Nephron progenitor cell (in vitro differentiated cells): Measurements from ENCODE around the gene MEIKIN.

Experiments
- DNase-seq: peaks from one replicate; pipeline ENCODE4 v3.0.0; 2021
- H3K27ac Mint-ChIP-seq: 2 replicates; pipeline ENCODE4 v1.8.0; 2021; ENCODE audit warnings: mild to moderate bottlenecking, moderate library complexity, mixed read lengths
- H3K27me3 Mint-ChIP-seq: 2 replicates; pipeline ENCODE4 v1.8.0; 2021; ENCODE audit warnings: mild to moderate bottlenecking, low read depth, mixed read lengths; ENCODE audit not compliant: poor library complexity
- H3K36me3 Mint-ChIP-seq: 2 replicates; pipeline ENCODE4 v1.8.0; 2021; ENCODE audit warnings: low read depth, mixed read lengths
- H3K4me1 Mint-ChIP-seq: 2 replicates; pipeline ENCODE4 v1.8.0; 2021; ENCODE audit warnings: mixed read lengths
- H3K4me3 Mint-ChIP-seq: 2 replicates; pipeline ENCODE4 v1.8.0; 2021; ENCODE audit warnings: mild to moderate bottlenecking, moderate library complexity, mixed read lengths
- H3K9me3 Mint-ChIP-seq: 2 replicates; pipeline ENCODE4 v1.8.0; 2021; ENCODE audit warnings: mild to moderate bottlenecking, moderate library complexity, mixed read lengths
- CTCF ChIP-seq: fragments of 200-600 bp; sonication (generic); IDR thresholded peaks from 2 replicates; pipeline ENCODE4 v1.5.0; 2021; ENCODE audit warnings: antibody characterized with exemption

Gene MEIKIN

GRCh38 chr5:131945551-131946168, at the start of gene MEIKIN:
TSS of gene MEIKIN (minus strand) at chr5:131945663. CDS start at chr5:131945505, 158 bp downstream.
- no peaks in the 10 kb centered on the region for H3K9me3 Mint-ChIP-seq
- H3K27me3 Mint-ChIP-seq: no peaks in the 10 kb centered on the region
- H3K36me3 Mint-ChIP-seq: no peaks in the 10 kb centered on the region
- H3K4me3 Mint-ChIP-seq: no peak within 1 kb of the TSS
- DNase-seq: no peak
- H3K27ac Mint-ChIP-seq: peak within 1 kb of the TSS; percentile 73
- peaks cover 7% of the 10 kb centered on the region for H3K4me1 Mint-ChIP-seq
- no peak for TF ChIP-seq CTCF

GRCh38 chr5:131994533-131995226, 49.2 kb upstream of the MEIKIN start:
- no peak for DNase-seq
- H3K4me3 Mint-ChIP-seq: no peak overlapping the region
- H3K9me3 Mint-ChIP-seq: no peaks in the 10 kb centered on the region
- TF ChIP-seq CTCF: no peak
- no peaks in the 10 kb centered on the region for H3K36me3 Mint-ChIP-seq
- H3K4me1 Mint-ChIP-seq: peaks cover 29% of the 10 kb centered on the region
- no peak overlapping the region for H3K27ac Mint-ChIP-seq
- no peaks in the 10 kb centered on the region for H3K27me3 Mint-ChIP-seq

- no peaks in the 10 kb centered on the region for H3K36me3 Mint-ChIP-seq
- H3K27me3 Mint-ChIP-seq: no peaks in the 10 kb centered on the region
- TF ChIP-seq CTCF: no peak
- peaks cover 23% of the 10 kb centered on the region for H3K4me1 Mint-ChIP-seq
- H3K4me3 Mint-ChIP-seq: no peak overlapping the region
- H3K27ac Mint-ChIP-seq: no peak overlapping the region
- H3K9me3 Mint-ChIP-seq: no peaks in the 10 kb centered on the region
- no peak for DNase-seq
These were observed 48.6 kb upstream of the MEIKIN start for GRCh38 chr5:131994090-131994489.

- no peak overlapping the region for H3K27ac Mint-ChIP-seq
- H3K36me3 Mint-ChIP-seq: no peaks in the 10 kb centered on the region
- DNase-seq: no peak
- no peak for TF ChIP-seq CTCF
- H3K4me1 Mint-ChIP-seq: peaks cover 19% of the 10 kb centered on the region
- no peak overlapping the region for H3K4me3 Mint-ChIP-seq
- no peaks in the 10 kb centered on the region for H3K27me3 Mint-ChIP-seq
- H3K9me3 Mint-ChIP-seq: no peaks in the 10 kb centered on the region
These were observed 48.2 kb upstream of the MEIKIN start for GRCh38 chr5:131993676-131994075.

GRCh38 chr5:131992370-131992769, 46.9 kb upstream of the MEIKIN start:
- H3K27me3 Mint-ChIP-seq: no peaks in the 10 kb centered on the region
- DNase-seq: no peak
- TF ChIP-seq CTCF: no peak
- no peaks in the 10 kb centered on the region for H3K9me3 Mint-ChIP-seq
- H3K27ac Mint-ChIP-seq: no peak overlapping the region
- H3K36me3 Mint-ChIP-seq: no peaks in the 10 kb centered on the region
- H3K4me3 Mint-ChIP-seq: no peak overlapping the region
- peaks cover 12% of the 10 kb centered on the region for H3K4me1 Mint-ChIP-seq
